ENCODE measurements around the gene DNAJC18.
"Not testable (repeated sequence)": the region's sequence is repeated elsewhere in the genome, so short reads cannot be mapped to it uniquely, and the experiment has no call there.

DNAJC18 gene

GRCh38 chr5:139394123-139394653 is 45.1 kb downstream of the DNAJC18 start:
- H3K4me3 ChIP-seq (ENCODE audit: low read length) = no peak overlapping the region
- no peak for DNase-seq (ENCODE audit: low read depth, low spot score)

GRCh38 chr5:139393497-139394122 is 45.7 kb downstream of the DNAJC18 start:
- H3K4me3 ChIP-seq (ENCODE audit: low read length) = peak overlapping the region; percentile 99
- DNase-seq (ENCODE audit: low read depth, low spot score) = no peak

GRCh38 chr5:139392678-139393496 is 46.4 kb downstream of the DNAJC18 start:
- peak; percentile 78 for DNase-seq (ENCODE audit: low read depth, low spot score)
- peak overlapping the region; percentile 99 for H3K4me3 ChIP-seq (ENCODE audit: low read length)

- H3K4me3 ChIP-seq (ENCODE audit: low read length) = peak overlapping the region; percentile 99
- no peak for DNase-seq (ENCODE audit: low read depth, low spot score)
Observed at GRCh38 chr5:139392324-139392677, 47.0 kb downstream of the DNAJC18 start.

- DNase-seq (ENCODE audit: low read depth, low spot score) = peak; percentile 62
- peak overlapping the region; percentile 99 for H3K4me3 ChIP-seq (ENCODE audit: low read length)
Observed at GRCh38 chr5:139391570-139392323, 47.6 kb downstream of the DNAJC18 start.

- no peak for DNase-seq (ENCODE audit: low read depth, low spot score)
- peak overlapping the region; percentile 99 for H3K4me3 ChIP-seq (ENCODE audit: low read length)
Observed at GRCh38 chr5:139390639-139391569, 48.4 kb downstream of the DNAJC18 start.

GRCh38 chr5:139389701-139390638 is 49.4 kb downstream of the DNAJC18 start, which contains the start of gene MZB1:
Gene MZB1 (minus strand): TSS chr5:139389913. CDS start chr5:139389856, 57 bp downstream.
- DNase-seq (ENCODE audit: low read depth, low spot score) = peak; percentile 96
- peak within 1 kb of the TSS; percentile 99 for H3K4me3 ChIP-seq (ENCODE audit: low read length)

GRCh38 chr5:139388198-139388821 is 51.0 kb downstream of the DNAJC18 start:
- H3K4me3 ChIP-seq (ENCODE audit: low read length) = peak overlapping the region; percentile 99
- peak; percentile 94 for DNase-seq (ENCODE audit: low read depth, low spot score)

- DNase-seq (ENCODE audit: low read depth, low spot score) = no peak
- peak overlapping the region; percentile 99 for H3K4me3 ChIP-seq (ENCODE audit: low read length)
Observed at GRCh38 chr5:139387611-139388197, 51.6 kb downstream of the DNAJC18 start.

GRCh38 chr5:139386956-139387355 is 52.4 kb downstream of the DNAJC18 start:
- peak overlapping the region; percentile 8; the same call in 1 of the 2 replicates for H3K4me3 ChIP-seq (ENCODE audit: low read length)
- not testable (repeated sequence) for DNase-seq (ENCODE audit: low read depth, low spot score)

GRCh38 chr5:139386050-139386438 is 53.3 kb downstream of the DNAJC18 start:
- no peak overlapping the region for H3K4me3 ChIP-seq (ENCODE audit: low read length)
- DNase-seq (ENCODE audit: low read depth, low spot score) = no peak

- peak overlapping the region; percentile 37 for H3K4me3 ChIP-seq (ENCODE audit: low read length)
- no peak for DNase-seq (ENCODE audit: low read depth, low spot score)
Observed at GRCh38 chr5:139385061-139386049, 54.0 kb downstream of the DNAJC18 start.

- no peak for DNase-seq (ENCODE audit: low read depth, low spot score)
- peak overlapping the region; percentile 37; the same call in 1 of the 2 replicates for H3K4me3 ChIP-seq (ENCODE audit: low read length)
Observed at GRCh38 chr5:139384591-139385051, 54.7 kb downstream of the DNAJC18 start.

GRCh38 chr5:139383993-139384590 is 55.2 kb downstream of the DNAJC18 start:
- no peak overlapping the region for H3K4me3 ChIP-seq (ENCODE audit: low read length)
- no peak for DNase-seq (ENCODE audit: low read depth, low spot score)
